HG03571 (cell line): ENCODE results near the gene SLC25A3.
"Not testable (repeated sequence)": the region's sequence is repeated elsewhere in the genome, so short reads cannot be mapped to it uniquely, and the experiment has no call there.

Experiments
- ATAC-seq: cut with Tn5 transposase; IDR thresholded peaks from one replicate; pipeline ENCODE4 v1.9.1; 2021; ENCODE audit not compliant: unreplicated experiment

The SLC25A3 gene

DNA sequence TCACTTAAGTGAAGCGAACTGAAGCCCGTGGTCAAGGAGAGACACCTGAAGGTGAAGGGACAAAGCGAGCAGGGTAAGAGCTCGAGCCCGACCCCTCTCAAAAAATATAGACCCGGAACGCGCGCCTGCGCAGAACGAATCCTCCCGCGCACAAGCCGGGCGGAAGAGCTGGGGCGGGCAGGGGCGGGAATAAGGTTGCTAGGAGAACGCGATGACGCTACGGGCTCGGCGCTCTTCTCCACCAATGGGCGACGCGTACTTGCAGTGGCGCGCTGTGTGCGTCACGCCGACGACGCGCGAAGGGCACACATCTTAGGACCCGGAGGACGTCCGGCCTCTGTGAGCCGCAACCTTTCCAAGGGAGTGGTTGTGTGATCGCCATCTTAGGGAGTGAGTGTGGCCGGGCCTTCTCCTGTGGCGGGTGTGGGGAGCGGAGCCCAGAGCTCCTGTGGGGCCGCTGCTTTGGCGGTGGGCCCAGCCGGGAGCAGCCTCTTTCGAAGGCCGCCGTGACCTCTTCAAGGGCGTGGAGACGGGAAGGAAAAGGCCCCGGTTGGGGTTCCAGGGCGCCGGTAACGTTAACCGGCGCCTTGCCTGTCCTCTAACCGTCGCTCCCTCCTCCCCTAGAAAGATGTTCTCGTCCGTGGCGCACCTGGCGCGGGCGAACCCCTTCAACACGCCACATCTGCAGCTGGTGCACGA is at the start of gene SLC25A3:
Gene SLC25A3 (plus strand): TSS at position 336 of the 699 bp plus-strand sequence. CDS start 293 bp downstream, at position 629.
- peak; percentile 99 for ATAC-seq

DNA sequence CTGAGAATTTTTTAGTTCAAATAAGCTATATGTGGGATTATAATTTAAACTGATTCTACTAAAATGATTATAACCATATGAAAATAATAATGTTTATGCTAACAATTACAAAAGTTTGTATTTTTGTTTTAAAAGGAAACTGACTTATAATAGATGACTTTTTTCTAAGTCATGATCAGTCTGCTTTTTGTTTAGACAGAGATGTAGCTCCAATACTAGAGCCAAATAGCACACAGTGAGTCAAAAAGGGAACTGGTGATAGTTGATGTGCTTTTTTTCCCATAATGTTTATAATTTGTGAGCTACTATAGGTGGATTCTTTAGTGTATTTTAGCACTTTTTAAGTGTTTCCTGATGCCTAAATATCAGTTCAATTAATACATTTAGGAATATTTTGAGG is 49.8 kb upstream of the SLC25A3 start:
- no peak for ATAC-seq

DNA sequence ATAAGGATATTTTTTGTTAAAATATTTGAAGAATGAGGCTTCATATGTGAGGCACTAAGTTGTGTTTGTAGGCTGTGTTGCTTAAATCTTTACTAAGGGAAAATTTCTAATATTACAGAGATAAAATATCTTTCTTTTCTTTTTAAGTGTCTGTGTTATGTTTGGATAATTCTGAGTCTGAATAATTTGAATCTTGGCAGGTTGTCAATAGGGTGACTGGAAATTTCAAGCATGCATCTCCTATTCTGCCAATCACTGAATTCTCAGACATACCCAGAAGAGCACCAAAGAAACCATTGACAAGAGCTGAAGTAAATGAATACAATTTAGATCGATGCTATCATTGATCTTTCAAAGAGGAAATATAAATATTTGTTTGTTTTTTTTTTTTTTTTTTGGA is 48.7 kb upstream of the SLC25A3 start:
- ATAC-seq, result no peak

GRCh38 chr12:98549371-98550110 is 43.9 kb upstream of the SLC25A3 start:
- ATAC-seq, result no peak

- ATAC-seq, result no peak
Measured at GRCh38 chr12:98551787-98552186, 41.7 kb upstream of the SLC25A3 start.

GRCh38 chr12:98558097-98558496 is 35.4 kb upstream of the SLC25A3 start:
- not testable (repeated sequence) for ATAC-seq

- no peak for ATAC-seq
Measured at GRCh38 chr12:98559666-98560065, 33.8 kb upstream of the SLC25A3 start.

DNA sequence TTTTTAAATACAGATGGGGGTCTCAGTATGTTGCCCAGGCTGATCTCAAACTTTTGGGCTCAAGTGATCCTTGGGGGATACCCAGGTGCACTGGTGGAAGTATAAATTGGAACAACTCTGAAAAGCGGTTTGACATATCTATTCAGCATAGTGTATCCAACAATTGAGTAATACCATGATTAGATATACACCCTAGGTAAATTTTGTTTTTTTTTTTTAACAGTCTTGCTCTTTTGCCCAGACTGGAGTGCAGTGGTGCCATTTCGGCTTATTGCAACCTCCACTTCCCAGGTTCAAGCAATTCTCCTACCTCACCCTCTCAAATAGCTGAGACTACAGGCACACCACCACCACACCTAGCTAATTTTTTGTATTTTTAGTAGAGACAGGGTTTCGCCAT is 31.6 kb upstream of the SLC25A3 start:
- ATAC-seq, result no peak

DNA sequence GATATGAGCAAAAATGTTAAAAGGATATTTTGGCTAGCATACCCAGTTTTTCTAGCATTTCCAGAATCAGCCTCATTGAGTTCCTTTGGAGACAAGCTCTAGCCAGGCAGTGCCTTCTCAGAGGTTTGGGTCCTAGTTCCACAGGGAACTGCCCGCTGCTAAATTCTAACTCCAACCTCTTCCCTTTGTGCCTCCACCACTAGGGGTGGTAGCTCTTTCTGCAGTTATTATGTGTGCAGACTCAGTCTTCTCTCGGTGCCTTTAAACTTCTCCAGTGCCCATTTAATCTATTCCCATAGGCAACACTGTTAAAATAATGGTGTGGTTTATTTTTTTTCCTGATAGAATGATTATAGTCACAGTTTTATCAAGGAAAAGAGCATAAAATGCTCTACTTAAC is 21.5 kb upstream of the SLC25A3 start:
- ATAC-seq, result no peak

DNA sequence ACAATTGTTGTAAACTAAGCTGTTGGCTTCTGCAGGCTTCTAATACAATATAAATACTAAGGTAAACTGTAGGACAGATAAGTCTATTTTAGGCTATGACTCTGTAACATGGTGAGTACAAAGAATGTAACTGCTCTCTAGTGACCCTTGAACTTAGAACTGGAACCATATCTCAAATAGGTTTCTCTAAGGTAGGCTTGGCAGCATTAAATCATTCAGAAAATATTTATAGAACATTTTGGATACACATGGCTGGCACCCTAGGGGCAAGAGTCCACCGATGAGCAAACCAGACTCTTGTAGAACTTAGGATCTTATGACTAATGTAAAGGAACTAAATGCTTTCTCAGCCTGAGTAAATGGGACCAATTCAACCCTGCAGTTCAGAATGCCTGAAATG is 19.4 kb upstream of the SLC25A3 start:
- no peak for ATAC-seq

- ATAC-seq, result no peak
Measured at GRCh38 chr12:98575013-98575412, 18.5 kb upstream of the SLC25A3 start.

- not testable (repeated sequence) for ATAC-seq
Measured at GRCh38 chr12:98576795-98577194, 16.7 kb upstream of the SLC25A3 start.

- ATAC-seq, result no peak
Measured at GRCh38 chr12:98578392-98578791, 15.1 kb upstream of the SLC25A3 start.

DNA sequence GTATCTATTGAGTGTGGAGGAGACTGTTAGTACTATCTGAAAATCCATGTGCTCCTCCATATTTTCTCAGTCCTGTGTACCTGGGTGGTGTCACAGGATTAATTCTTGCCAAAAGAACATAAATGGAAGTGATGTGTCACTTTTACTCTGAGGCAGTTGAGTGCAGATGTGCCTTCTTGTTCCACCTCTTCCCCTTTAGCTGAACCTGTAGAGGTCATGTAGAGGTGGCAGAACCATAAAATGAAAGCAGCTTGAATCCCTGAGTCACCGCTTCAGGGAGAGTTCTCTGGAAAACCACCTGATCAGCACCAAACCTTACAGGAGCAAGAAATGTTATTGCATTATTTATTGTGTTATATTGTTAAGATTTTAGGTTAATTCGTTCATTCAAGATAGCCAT is 14.7 kb upstream of the SLC25A3 start:
- no peak for ATAC-seq

DNA sequence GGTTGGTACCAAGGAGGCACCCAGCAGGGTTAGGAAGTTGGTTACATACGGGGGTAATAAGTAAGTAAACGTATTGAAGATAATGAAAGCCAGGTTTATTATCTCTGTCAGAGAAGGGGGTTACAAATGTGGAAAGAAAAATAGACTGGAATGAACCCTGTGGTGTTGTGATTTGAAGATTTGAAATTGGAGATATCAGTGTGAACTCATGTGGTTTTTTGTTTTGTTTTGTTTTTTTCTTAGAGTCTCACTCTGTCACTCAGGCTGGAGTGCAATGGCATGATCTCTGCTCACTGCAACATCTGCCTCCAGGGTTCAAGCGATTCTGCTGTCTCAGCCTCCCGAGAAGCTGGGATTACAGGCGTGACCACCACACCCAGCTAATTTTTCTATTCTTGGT is 14.1 kb upstream of the SLC25A3 start:
- no peak for ATAC-seq

DNA sequence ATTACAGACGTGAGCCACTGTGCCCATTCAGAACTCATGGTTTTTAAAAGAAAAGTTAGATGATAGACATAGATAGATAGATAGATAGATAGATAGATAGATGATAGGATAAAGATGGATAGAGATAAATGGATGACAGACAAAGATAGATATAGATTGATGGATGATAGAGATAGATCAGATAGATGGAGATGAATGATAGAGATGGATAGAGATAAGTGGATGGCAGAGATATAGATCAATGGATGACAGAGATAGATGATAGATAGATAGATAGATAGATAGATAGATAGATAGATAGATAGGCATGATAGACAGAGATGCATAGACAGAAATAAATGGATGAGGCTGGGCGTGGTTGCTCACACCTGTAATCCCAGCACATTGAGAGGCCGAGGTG is 13.7 kb upstream of the SLC25A3 start:
- no peak for ATAC-seq

- ATAC-seq, result no peak
Measured at GRCh38 chr12:98580695-98581094, 12.8 kb upstream of the SLC25A3 start.

DNA sequence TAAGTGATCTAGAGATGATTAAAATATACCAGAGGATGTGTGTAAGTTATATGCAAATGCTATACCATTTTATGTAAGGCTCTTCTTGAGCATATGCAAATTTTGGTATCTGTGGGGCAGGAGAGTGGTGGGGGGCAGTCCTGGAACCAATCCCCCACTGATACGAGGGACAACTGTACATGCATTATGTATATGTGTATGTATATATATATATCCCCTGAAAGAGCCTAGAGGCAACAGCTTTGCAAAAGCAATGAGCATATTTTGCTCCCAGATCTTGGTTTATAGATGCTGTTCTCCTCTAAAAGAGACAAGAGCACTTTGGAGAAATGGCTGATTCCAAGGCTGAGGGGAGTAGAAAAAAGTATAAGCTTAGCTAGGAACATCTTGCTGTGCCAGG is 12.4 kb upstream of the SLC25A3 start:
- ATAC-seq, result no peak

DNA sequence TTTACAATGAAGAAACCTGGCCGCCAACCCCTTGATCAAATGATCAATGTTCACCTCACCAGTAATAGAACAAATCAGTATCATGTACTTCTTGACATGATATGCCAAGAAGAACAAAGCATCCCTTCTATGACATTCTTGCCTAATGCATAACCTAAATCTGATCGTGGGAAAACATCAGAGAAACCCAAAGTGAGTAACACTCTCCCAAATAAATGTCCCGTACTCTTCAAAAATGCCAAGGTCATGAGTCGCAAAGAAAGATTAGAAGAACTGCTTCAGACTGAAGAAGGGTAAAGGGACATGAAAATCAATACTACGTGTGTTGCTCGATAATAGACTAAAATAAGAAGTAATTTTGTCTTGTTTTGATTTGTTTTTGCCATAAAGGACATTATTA is 11.4 kb upstream of the SLC25A3 start:
- no peak for ATAC-seq

DNA sequence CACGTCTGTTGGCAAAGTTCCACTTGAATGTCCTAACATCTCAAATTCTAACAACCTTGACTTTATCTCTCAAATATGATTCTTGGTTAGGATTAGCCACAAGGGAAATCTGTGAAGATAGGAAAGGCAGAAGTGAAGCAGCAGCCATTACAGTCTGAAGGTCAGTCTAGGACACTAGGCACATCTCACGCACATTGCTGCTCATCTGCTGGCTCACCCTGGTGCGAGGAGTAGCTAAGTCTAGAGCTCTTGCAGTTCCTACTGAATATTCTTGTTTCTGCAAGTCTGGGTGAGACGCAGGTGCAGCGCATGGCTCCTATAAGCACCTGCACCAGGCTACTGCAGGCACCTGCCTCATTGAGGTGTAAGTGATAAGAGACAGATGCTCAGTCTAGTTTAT is 6.4 kb upstream of the SLC25A3 start:
- no peak for ATAC-seq

DNA sequence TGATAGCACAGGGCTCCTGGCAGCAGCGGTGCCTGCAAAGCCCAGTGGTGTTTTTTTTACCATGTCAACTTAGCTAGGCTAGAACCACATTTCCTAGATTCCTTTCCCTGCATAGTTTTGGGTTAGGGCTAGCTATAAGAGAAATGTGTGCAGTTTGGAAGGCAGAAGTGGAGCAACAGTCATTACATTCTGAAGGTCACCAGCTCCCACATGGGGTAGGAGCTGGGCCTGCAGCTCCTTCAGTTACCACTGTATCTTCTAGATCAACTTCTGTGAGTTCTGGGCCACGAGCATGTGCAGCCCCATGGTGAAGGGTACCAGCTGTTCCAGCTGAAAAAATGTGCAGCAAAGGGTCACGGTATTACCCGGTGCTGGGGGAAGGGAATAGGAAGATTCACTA is 2.3 kb upstream of the SLC25A3 start:
- no peak for ATAC-seq

DNA sequence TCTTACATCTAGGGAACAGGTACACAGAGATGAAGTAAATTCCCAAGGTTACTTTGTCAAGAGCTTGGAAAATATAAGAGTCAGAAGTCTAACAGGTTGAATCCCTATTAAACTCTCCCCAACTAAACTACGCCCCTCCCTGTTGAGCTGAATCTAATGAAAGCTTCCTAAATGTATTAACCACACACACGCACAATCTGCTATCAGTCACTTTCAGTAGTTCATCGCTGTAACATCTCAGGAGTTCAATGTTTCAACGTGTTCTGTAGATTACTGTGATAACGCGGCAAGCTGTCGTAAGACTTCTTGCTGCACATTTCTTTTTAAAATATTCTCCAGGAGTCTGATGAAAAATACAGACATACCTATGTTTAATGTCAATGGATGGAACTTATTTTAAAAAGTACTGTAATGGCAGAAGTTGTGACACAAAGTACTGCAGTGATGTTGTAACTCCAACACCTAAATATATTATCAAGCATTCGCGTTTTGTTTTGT is 612 bp upstream of the SLC25A3 start:
- ATAC-seq, result no peak
